AG09309 (cell line): ENCODE measurements around the gene UTS2R.

ENCODE experiments used
- DNase-seq: peaks from one replicate; pipeline ENCODE4 v3.0.0-alpha.2; 2010; ENCODE audit warnings: low read depth
- H3K4me3 ChIP-seq: 2 replicates; pipeline ENCODE4 v1.5.1; 2011; ENCODE audit warnings: mild to moderate bottlenecking, low read depth, low read length, moderate library complexity; ENCODE audit not compliant: control insufficient read depth
- CTCF ChIP-seq: IDR thresholded peaks from 2 replicates; pipeline ENCODE4 v1.5.1; 2011; ENCODE audit warnings: mild to moderate bottlenecking, low read depth, low read length, inconsistent platforms; ENCODE audit not compliant: insufficient read depth, control insufficient read depth; ENCODE audit errors: missing control alignments

Gene UTS2R

DNA sequence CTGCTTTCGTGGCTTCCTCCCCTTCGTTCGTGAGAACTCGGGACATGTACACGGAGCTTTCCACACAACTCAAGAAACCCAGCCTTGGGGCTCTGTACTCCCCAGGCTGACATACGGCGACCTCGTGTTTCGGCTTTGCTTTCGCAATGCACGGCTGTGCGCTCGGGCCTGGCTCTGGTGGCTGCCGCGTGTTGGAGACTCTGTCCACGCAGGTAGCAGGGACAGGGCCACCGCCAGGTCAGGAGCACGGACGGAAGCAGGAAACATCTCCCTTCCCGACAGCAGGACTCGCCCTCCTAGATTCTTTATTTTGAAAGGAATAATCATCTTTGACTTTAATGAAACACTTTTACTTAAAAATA is 17.3 kb downstream of the UTS2R start:
- H3K4me3 ChIP-seq, result no peak overlapping the region
- DNase-seq, result no peak
- TF ChIP-seq CTCF, result no peak

DNA sequence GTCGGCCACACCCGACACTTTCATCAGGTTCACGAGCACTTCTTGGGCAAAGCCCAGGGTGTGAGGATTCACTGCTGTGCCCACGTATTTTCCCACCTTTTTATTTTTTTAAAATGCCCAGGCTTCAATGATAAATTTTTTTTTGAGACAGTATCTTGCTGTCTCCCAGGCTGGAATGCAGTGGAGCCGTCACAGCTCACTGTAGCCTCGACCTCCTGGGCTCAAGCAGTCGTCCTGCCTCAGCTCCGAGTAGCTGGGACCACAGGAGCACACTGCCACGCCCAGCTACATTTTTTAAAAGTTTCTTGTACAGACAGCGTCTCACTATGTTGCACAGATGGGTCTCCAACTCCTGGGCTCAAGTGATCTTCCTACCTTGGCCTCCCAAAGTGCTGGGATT is 17.8 kb downstream of the UTS2R start:
- no peak for TF ChIP-seq CTCF
- no peak overlapping the region for H3K4me3 ChIP-seq
- no peak for DNase-seq

DNA sequence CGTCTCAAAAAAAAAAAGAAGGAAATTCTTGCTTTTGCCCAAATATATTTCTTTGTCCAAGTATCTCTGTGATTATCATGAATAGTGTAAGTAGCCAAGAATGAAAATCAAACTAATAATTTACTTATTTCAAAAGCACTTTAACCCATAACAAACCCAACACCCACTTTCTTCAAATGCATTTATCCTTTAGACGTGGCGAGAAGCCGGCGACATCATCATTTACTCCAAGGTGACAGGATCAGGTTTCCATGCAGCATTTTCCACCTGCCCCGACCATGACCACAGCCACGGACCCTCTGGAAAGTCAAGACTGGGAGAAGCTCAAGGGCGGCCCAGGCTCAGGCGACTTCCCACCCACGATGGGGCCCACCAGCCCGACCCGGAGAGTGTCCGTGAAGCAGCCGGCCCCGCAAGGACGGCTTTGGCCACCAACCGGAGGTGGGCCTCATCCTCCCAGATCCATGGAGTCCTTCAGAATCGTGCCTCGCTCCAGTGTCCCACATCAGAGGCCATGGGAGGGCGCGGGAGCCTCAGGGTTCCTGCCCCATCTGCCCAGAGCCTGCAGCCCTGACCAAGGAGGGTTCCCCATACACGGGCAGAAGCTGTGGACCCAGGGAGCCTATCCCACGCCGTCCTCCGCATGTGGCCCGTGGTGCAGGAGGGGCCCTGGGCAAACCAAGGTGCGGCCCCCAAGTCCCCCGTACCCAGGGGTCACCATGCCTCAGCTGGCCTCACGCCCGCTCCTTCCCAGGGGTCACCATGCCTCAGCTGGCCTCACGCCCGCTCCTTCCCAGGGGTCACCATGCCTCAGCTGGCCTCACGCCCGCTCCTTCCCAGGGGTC is 18.7 kb downstream of the UTS2R start:
- no peak overlapping the region for H3K4me3 ChIP-seq
- TF ChIP-seq CTCF, result no peak
- no peak for DNase-seq

GRCh38 chr17:82390860-82391435 is 19.4 kb downstream of the UTS2R start:
- H3K4me3 ChIP-seq, result no peak overlapping the region
- TF ChIP-seq CTCF, result no peak
- DNase-seq, result no peak

DNA sequence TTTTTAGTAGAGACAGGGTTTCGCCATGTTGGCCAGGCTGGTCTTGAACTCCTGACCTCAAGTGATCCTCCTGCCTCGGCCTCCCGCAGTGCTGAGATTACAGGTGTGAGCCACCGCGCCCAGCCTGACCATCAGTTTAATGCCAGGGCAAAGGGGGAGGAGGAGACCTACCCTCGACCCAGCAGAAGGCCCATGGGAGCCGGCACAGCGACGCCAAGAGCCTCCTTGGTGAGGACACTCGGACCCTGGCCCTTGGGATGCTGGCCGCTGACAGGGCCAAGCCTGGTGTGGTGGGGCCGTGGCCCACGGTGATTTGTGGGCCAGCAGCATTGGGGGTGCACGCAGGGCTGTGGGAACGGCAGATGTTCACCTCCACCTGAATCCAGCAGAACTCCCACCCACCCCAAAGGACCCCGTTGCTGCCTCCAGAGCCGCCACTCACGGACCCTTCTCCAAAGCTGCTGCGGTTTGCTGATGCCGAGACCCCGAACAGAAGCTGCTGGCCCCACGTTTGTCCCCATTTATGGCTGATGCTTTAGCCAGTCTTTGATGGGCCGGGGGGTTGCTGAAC is 20.0 kb downstream of the UTS2R start:
- TF ChIP-seq CTCF, result no peak

GRCh38 chr17:82392209-82392920 is 20.8 kb downstream of the UTS2R start:
- TF ChIP-seq CTCF, result no peak
- no peak for DNase-seq
- H3K4me3 ChIP-seq, result no peak overlapping the region

More for the DNA sequence above, 20.0 kb downstream of the UTS2R start:
- H3K4me3 ChIP-seq, result no peak overlapping the region
- no peak for DNase-seq
